DOHH2 (cell line): ENCODE measurements around the gene CFAP298.

Source experiments
- CTCF ChIP-seq: fragments of 200-600 bp; sonication (generic); IDR thresholded peaks from one replicate; pipeline ENCODE4 v1.5.1; 2014; ENCODE audit warnings: antibody characterized with exemption, mild to moderate bottlenecking, low read depth, low read length; ENCODE audit not compliant: poor library complexity, severe bottlenecking
- EZH2phosphoT487 ChIP-seq: fragments of 200-600 bp; sonication (generic); IDR thresholded peaks from 2 replicates; pipeline ENCODE4 v1.6.1; 2017; ENCODE audit warnings: borderline replicate concordance, mild to moderate bottlenecking, antibody characterized with exemption, low read length, moderate library complexity, mixed read lengths

DNA sequence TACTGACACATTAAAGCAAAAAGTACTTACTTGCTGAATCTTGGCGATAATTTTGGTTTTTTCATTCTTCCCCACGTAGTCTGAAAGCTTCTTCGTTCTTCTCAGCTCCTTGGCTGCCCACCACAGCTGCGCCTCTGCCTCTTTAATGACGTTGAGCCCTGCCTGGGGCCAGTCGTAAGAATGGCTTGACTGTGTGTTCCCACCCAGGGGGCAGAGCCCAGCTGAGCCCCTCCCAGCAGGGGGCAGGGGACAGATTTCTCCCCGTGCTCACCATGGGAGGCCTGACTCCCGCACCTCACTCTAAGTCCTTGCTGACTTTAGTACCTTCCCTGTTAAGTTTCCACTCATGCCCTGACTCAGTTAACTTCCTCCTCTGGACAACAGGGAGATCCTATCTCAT is 9.0 kb downstream of the CFAP298 start:
- TF ChIP-seq CTCF, result no peak
- TF ChIP-seq EZH2phosphoT487, result no peak
